HG03064 (cell line): ENCODE data around the gene CYP2W1.
"Not testable (repeated sequence)": the region's sequence is repeated elsewhere in the genome, so short reads cannot be mapped to it uniquely, and the experiment has no call there.

Experiments used
- ATAC-seq: cut with Tn5 transposase; IDR thresholded peaks from one replicate; pipeline ENCODE4 v1.9.1; 2021; ENCODE audit warnings: low read depth; ENCODE audit not compliant: unreplicated experiment

CYP2W1 gene, protein sequence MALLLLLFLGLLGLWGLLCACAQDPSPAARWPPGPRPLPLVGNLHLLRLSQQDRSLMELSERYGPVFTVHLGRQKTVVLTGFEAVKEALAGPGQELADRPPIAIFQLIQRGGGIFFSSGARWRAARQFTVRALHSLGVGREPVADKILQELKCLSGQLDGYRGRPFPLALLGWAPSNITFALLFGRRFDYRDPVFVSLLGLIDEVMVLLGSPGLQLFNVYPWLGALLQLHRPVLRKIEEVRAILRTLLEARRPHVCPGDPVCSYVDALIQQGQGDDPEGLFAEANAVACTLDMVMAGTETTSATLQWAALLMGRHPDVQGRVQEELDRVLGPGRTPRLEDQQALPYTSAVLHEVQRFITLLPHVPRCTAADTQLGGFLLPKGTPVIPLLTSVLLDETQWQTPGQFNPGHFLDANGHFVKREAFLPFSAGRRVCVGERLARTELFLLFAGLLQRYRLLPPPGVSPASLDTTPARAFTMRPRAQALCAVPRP

DNA sequence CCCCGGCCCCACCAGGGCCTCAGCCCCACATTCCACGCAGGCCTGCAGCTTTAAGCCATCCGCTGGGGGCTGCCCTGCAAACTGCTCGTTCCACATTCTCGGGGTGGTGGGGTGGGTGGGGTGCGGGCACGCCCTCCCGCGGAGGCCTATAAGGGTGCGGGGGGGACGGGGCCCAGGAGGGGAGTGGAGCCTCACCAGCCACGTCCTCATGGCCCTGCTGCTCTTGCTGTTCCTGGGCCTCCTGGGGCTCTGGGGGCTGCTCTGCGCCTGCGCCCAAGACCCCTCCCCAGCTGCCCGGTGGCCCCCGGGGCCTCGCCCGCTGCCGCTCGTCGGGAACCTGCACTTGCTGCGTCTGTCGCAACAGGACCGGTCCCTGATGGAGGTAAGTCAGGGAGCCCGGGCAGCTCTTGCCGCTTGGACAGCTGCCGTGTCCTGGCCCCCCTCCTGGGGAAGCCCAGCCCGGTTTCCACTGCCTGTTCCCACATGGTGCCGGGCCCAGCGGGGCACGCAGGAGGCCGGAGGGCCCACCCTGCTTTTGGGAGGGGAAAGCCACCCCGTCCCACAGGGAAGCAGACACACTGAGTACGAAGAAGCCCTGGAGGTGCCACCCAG, at the start of gene CYP2W1:
CYP2W1 (plus strand) TSS at position 178 of the 612 bp plus-strand sequence; CDS start at position 209, 31 bp downstream.
- ATAC-seq, result no peak

DNA sequence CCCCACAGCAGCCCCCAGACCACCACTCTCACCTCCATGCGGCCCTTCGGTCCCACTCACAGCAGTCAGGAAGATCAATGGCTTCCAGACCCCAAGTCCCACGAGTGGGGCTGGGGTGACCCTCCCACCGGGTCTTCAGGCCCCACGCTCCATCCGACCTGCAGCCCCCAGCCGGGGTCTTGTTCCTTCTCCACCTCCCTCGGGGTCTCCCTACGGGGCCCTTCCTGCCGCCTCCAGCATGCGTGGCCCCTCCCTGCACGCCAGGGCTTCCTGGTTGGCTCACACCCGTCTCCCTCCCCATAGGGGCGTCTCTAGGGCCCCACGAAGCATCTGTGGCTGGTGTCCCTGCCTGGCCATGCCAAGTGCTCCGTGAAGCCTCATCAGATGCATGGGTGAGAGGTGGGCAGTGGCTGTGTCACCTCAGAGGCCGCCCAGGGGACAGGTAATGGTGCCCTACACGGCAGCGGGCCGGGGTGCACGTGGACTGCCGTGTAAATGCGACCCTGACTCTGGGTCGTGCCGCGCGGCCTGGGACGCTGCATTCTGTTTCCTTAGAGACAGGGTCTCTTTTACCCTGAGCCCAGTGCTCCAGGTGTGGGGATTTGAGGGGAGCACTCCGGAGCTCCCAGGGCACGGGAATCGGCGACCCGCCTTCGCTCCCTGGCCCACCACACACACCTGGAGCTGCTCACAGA, 48.4 kb upstream of the CYP2W1 start:
- ATAC-seq, result no peak

DNA sequence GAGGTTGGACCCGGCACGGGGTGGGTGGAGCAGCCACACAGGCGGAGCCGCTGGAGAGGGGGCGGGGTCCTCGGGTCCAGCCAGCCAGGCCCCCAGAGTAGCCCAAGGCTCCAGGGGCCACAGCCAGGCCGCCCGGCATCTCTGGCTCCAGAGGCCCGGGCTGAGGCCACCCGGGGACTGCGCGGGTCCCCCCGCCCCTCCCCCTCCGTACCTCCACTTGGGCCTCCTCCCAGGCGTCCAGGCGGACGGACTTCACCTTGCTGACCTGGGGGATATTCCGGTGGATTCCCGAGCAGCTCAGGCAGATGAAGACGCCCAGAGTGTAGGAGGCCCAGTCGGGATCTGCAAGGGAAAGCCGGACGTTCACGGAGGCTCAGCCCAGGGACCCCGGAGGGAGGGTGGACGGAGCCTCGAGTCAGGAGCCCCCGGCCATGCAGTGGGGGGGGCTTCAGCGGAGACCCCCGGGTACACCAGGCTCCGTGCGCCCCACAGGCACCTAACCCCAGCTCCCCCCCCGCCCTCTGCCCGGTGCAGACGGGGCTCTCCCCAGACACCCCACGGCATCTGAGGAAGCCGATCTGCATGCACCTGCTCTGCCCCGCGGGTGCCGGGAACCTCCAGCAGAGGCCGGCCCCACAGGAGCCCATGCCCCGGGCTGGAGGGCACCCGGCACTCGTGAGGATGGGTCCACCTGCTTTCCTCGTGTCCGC, 47.7 kb upstream of the CYP2W1 start:
- ATAC-seq, result no peak

DNA sequence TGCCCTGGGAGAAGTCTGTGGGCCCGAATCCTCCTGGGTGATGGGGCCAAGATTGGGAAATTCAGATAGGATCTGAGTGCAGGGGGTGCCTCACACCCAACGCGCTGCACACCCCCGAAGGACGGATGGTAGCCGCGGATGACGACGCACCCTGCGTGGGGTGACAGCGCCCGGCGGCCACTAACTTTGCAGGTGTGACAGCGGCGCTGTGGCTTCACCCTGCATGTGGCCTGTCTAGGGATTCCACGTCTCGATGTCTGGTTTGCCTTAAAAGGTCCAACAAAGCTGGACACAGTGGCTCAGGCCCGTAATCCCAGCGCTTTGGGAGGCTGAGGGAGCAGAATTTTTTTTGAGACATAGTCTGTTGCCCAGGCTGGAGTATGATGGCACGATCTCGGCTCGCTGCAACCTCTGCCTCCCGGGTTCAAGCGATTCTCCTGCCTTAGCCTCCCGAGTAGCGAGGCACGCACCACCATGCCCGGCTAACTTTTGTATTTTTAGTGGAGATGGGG, 47.1 kb upstream of the CYP2W1 start:
- no peak for ATAC-seq

DNA sequence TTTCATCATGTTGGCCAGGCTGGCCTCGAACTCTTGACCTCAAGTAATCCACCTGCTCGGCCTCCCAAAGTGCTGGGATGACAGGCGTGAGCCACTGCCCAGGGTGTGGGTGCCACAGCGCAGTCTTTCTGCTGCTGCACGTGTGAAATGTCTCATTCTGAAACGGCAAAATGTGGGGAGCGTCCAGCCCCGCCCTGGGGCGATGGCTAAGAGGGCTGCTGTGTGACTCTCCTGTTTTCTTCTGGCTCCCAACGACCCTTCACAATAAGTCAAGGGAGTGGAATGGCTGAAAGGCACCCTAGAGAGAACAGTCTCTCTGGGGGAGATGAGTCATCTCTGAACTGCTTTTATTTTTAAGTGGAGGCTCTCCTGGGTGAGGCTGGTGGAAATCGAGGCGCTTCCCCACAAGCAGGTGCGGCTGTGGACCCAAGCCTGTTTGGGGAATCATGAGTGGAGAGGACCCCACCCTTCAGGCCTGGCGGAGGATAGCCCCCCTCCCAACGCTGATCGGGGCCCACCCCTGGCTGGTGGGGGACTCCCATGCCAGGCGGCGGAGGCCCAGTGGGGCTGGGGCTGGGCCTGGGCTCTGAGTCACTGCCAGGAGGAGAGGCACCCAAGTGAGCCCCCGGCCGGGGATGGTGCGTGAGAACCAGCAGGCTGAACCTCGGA, 46.5 kb upstream of the CYP2W1 start:
- peak; percentile 65 for ATAC-seq

DNA sequence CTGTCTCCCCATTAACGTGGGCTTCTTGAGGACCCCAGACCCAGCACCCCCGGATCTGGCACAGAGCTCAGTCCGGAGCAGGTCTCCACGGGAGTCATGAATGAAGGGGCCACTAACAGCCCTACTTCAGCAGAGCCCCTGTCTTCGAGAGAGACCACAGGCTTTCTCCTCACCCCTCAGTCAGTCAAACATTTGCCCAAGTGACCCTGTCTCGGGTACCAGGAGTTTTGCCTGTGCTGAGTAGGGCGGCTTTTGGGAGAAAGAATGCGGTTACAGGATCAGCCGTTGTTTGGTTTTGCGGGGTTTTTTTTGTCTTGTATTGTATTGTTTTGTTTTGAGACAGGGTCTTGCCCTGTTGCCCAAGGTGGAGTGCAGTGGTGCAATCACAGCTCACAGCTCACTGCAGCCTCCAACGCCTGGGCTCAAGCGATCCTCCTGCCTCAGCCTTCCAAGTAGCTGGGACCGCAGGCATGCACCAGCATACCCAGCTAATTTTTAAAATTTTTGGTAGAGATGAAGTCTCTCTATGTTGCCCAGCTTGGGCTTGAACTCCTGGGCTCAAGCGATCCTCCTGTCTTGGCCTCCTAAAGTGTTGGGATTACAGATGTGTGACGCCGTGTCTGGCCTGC, 45.0 kb upstream of the CYP2W1 start:
- ATAC-seq, result no peak

DNA sequence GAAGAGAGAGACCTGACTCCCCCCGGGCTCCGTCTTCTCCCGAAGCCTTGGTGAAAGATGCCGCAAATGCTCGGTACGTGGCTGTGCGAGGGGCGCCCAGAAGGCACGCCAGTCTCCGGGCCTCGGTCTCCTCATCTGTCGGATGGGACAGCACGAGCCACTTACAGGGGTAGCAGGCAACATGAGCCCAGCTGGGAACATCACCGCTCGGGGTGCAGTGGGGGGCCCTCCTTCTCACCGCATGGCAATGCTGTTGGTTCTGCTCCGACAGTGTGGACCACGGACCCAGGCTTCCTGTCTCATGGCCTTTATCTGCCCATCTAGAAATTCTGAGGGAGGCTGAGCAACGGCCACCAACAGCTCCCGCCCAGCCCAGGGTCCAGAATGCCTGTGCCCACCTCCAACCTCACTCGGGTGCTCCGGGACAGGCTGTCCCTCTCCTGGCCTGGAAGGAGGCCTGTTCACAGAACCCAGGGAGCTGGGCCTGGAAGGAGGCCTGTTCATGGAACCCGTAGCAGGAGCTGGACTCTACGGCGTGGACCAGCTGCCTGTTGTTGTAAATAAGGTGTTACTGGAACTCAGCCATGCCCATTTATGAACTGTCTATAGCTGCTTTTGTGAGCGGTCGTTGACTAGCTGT, 44.3 kb upstream of the CYP2W1 start:
- no peak for ATAC-seq

DNA sequence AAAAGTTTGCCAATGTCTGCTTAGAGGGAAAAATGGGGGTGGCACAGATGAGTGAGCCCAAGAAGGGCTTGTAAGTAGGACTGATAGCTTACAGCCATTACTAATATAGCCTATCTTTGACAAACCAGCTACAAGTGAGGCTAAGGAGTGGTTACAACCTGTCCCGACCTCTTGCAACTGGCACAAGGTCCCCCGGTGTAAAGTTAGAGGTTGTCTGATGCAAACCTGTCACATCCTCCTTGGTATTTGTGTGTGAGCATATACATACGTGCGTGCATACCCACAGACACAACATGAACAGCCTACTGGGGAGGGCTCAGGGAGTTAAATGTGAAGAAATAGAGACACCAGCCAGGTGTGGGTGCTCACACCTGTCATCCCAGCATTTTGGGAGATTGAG, 43.1 kb upstream of the CYP2W1 start:
- no peak for ATAC-seq

DNA sequence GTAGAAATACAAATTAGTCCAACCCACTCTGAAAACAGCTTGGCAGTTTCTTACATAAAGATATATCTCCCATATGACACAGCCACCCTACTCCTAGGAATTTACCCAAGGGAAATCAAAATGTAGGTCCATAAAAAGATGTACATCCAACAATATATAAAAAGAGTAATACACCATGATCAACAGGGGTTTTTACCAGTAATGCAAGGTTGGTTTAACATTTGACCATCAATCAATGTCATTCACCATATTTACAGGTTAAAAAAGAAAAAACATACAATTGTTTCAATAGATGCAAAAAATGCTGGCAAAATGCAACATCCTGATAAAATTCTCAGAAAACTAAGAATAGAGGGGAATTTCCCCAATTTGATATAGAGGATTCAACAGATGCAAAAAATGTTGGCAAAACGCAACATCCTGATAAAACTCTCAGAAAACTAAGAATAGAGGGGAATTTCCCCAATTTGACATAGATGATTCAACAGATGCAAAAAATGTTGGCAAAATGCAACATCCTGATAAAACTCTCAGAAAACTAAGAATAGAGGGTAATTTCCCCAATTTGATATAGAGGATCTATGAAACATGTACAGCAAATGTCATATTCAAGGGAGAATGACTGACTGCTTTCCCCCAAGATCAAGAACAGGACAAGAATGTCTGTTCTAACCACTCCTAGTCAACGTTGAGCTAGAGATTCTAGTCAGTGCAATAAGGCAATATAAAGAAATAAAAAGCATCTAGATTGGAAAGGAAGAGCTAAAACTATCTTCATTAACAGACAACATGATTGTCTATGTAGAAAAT, 42.2 kb upstream of the CYP2W1 start:
- no peak for ATAC-seq

DNA sequence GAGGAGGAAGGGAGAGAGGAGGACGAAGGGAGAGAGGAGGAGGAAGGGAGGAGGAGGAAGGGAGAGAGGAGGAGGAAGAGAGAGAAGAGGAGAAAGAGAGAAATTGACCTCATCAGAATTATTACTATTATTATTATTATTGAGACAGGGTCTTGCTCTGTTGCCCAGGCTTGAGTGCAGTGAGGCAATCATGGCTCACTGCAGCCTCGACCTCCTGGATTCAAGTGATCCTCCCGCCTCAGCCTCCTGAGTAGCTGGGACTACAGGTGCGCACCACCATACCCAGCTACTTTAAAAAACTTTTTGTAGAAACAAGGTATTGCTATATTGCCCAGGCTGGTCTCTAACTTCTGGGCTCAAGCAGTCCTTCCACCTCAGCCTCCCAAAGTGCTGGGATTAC, 39.2 kb upstream of the CYP2W1 start:
- ATAC-seq, result not testable (repeated sequence)

DNA sequence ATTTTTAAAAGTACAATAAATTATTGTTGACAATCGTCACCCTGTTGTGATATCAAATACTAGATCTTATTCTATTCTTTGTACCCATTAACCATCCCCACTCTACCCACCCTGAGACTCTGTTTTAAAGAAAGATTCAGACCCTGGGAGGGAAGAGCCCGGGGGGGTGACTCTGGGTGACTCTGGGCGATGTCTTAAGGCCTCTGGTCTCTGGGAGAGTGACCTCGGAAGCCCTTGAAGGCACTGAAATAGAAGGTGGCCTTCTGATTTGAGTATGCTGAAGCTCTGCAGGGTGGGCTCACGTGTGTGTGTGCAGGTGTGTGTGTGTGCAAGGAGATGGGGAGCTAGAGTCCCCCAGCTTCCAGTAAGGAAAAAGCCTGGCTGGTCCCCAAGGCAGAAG, 38.2 kb upstream of the CYP2W1 start:
- ATAC-seq, result no peak

DNA sequence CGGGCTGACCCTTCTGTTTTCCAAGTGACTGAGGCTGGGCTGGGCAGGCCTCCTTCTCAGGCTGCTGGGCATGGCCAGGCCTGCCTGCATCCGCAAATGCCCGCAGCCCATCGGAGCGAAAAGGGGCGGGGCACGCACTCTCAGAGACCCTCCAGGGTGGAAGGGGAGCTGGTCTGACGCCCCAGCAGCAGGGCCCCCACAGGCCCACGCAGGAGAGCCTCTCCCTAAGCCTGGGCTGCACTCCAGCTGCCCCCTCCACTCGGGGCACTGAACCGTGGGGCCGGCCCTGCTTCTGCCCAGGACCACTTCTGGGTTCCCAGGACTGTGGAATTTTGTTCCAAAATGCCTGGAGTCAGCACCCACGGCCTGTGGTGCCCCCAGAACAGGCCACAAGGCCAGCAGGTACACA, 37.8 kb upstream of the CYP2W1 start:
- ATAC-seq, result no peak

DNA sequence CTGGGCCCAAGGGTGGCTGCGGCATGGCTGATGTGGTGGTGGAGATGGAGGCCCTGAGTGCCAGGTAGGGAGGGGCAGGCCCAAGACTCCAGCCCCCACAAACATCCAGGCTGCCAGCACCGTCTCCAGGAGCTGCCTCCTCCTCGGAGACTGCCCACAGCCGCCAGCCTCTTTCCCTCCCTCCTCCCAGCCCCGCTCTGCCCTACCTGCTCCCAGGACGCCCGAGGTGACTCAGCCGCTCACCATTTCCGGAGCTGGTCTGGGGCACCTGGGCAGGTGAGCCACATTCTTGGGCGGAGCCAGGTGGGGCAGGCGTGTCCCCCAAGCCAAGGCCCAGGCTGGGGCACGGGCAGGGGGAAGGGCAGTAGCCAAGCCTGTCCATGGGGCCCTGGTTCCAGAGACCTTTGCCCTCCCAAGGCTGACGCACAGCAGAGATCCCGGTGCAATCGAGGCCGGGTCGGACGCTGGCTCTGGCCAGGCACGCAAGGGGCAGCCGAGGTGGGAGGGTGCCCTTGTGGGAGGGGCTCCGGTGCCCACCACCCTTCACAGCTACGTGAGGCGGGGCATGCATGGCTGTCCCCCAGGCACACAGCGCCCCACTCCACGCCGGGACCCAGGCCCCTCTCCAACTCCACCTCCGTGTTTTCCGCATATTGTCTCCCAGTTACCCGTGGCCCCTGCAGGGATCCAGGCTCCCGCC, 37.3 kb upstream of the CYP2W1 start:
- ATAC-seq, result no peak

DNA sequence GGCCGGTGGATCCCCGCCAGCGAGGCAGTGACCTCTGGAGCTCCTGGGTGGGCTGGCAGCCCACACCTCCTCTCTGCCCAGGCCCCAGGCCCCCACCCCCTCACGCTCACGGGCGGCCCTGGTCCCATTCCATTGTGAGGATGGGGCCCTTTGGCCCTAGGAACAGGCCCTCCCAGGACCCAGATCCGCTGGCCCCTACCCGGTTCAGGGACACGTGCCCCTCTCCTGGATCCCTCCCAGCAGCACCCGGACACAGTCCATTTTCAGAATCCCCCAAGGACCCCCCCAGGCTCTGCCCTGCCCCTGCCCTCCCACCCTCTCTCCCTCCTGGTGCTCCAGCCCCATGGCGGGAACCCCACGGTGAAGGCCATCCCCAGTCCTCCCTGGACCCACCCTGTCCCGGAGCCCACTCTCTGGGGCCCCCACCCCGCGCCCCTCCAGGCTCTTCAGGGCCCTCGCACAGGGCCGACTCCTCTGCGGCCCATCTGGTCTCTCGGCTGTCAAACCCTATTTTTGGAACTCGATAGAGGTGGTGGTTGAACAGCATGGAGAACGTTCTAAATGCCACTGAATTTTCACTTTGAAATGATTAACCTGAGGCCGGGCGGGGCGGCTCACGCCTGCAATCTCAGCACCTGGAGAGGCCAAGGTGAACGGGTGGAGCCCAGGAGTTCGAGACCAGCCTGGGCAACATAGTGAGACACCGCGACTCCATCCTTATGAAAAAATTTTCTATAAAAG, 36.6 kb upstream of the CYP2W1 start:
- no peak for ATAC-seq

DNA sequence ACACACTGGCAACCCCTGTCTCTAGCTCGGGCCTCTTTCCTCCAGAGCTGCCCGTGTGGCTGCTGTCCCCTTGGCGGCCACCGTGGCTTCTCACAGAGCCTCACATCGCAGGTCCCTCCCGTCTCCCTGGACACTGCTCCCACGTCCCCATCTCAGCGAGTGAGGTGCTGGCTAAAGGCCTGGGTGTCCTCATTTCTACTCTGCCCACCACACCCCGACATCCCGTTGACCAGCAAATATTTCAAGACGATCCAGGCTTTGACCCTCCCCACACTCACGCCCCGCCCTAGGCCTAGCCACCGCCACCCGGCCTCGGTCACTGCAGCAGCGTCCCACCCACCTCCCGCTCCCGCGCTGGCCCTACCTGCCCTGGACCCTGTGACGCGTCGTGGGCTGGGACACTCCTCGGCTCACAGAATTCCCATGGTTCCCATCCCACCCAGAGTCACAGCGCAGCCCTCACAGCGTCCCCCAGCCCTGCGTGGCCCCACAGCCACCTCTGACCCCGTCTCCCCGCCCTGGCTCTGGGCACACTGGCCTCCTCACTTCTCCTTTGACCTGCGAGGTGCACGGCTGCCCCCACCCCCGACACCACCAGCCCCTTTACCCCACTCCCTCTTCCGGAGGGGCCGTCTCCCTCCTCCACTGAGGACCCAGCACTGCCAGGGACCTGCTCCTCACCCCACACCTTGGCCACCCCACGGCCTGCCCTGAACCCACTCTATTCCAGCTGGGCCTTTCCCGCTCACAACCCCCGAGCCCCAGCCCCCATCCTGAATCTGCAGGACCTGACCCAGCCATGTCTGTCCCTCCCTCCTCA, 35.4 kb upstream of the CYP2W1 start:
- no peak for ATAC-seq
